Measurements from ENCODE around the gene KCNIP2.
A peak's percentile ranks its signal among the peaks of the same experiment; 100 is the strongest.

Gene KCNIP2

DNA sequence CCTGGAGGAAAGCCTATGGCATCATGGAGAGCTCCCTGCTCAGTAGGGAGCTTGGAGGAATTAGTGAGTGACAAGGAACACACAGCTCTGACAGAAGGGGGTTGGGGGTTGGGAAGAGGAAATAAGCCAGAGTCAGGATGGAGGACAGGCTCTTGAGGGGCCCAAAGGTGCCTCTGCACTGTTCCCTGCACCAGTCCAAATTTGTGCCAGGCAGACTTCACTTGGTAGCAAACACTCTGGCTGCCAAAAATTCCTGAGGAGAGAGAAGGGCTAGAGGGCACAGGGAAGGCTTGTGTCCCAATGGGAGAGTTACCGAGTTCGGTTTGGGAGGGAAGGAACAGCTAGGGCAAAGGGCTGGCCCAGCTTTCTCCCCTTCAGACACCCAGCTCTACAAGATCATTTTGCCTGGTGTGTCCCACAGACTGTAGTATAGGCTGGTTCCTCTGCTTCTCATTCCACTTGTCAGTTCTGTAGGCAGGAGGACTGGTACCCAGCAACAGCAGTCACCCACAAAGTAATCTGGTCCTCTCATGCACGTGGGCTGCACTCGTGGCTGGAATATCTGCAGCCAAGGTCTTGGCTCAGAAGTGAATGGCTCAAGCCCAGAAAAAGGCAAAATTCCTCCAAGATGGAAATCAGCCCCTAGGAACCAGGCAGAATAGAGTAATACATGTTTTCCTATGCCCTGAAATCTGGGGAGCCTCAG is 8.0 kb upstream of the KCNIP2 start:
- DNase-seq: no peak

- DNase-seq: no peak
Measured at GRCh38 chr10:101850749-101851148, 7.1 kb upstream of the KCNIP2 start.

DNA sequence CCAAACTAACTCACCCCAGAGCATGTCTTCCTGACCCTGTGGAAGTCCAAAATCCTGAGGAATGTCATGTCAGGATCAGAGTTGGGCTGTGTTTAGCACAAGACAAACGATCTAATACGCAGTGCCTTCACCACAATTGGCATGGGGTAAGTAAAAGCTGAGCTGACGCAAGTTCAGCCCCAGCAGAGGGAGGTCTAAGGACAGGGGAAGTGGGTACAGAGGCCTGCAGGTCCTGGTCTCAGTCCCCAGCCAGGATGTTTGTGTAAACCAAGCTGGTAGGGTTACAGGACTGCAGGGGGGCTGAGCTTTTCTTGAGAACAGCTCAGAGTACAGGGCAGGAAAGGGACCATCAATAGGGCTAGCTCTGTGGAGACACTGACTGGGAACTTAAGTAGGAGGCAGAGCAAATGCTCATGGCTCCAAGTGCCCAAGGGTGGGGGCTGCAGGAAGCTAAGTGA is 5.3 kb upstream of the KCNIP2 start:
- peak; percentile 29 to 69 for DNase-seq

DNA sequence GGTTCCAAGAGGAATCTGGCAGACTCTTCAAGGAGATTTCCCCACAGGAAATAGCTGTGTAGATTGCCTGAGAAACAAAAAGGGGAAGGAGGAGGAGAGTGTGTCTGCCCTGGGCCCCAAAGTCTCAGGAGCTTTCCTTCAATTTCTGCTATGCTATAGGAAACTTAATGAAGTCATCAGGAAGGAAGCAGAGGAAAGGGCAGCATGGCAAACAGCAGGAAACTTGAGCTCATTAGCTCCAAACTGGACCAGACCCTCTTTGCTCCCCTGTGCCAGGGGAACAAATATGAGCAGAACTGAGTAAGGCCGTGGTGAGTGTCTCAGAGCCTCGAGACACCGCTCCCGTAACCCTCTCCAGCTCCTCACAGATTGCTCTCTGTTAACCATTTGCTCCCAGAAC is 4.8 kb upstream of the KCNIP2 start:
- DNase-seq: peak; percentile 45 to 59

DNA sequence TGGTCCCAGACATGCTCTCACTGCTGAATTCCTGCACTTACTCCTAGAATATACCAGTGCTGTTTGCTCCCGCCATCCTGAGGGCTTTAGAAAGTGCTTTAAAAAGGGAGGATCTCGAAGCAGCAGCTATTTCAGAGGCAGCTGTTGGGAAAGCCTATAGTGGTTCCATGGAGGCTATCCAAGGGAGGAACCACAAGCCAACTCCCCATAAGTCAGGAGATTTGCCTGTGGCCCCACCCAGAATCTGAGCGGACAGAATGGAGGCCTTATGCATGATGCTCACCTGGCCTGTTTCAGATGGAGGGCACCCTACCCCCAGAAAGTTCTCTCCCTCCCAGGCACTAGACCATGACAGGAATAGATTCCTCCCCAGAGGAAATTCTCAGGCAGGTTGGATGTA is 2.3 kb upstream of the KCNIP2 start:
- DNase-seq: no peak

DNA sequence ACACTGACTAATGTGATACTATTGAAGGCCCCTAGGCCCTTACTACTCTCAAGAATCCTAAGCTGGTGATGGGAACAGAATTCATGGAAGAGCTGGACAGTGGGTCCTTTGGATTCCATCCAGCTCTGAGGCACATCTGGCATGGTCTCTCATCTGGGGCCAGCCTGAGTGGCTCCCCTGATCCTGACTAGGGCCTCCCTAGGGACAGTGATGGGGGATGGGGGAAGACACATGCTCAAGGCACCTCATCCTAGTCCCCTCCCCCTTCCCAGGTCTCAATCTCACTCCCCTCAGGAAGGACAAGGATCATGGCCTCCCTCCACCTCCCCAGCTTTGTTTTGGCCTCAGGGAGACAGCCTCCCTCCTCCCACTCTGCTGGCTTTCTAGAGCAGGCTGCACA is 1.8 kb downstream of the KCNIP2 start:
- no peak for DNase-seq

DNA sequence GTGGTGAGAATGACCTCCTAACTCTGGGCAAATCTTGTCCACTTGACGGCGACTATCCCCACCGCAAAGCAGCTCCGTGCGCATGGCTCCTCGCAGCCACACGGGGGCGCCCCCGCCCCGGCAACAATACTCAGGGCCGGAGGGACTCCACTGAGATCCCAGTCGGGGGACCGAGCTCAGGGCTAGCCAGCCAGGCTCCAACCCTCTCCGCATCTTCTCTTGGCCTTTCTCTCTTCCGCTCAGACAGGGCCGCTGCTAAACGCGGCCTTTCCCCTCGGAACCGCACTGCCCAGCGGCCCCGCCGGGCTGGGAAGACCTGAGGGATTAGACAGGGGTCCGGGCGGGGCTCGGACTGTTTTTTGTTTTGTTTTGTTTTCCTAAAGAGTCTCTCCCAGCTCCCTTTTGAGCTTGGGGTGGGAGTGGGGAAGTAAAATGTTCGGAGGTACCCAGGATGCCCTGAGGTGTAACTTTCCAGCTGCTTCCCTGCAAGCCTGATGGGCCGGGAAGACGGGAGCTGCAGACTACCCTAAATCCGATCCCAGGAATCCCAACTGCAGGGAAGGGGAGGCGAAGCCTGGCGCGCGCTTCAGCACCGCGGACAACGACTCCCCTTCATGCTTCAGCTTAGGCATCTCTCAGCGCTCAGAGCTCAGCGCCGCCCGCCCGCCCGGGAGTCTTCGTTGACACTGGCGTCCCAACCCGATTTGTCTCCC is 2.7 kb downstream of the KCNIP2 start:
- peak; percentile 57 to 88 for DNase-seq

- no peak for DNase-seq
Measured at GRCh38 chr10:101840102-101840684, 3.4 kb downstream of the KCNIP2 start.

DNA sequence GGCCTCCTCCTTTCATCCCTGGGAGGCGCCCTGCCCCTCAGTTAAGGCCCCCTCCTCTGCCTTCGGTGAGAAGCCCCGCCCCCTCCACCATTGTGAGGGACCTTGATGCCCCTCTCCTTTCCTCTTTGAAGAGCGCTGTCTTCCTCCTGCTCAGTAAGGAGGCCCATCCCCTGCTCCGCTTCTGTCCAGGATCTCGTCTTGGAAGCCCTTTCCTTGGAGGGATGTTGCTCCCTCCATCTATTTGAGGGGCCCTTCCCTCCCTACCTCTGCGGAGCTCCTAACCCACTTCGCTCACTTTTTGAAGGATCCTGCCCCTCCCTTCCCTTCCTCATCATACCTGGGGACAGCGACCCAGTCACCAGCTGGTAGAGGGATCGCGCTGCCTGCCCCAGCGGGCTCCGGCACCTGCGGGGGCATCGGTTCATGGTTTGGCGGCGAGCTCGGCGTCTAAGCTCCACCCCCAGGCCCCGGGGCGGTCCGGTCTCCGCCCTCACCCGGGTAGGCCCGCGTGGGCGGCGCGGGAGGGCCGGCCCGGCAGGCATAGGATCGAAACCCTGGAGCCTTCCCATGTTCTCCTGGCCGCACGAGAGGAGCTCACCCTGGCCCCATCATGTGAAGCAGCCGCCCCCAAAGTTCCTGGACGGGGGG is 4.1 kb downstream of the KCNIP2 start:
- peak in 1 of 2 donors; percentile 66 for DNase-seq

- no peak for DNase-seq
Measured at GRCh38 chr10:101839002-101839401, 4.6 kb downstream of the KCNIP2 start.

DNA sequence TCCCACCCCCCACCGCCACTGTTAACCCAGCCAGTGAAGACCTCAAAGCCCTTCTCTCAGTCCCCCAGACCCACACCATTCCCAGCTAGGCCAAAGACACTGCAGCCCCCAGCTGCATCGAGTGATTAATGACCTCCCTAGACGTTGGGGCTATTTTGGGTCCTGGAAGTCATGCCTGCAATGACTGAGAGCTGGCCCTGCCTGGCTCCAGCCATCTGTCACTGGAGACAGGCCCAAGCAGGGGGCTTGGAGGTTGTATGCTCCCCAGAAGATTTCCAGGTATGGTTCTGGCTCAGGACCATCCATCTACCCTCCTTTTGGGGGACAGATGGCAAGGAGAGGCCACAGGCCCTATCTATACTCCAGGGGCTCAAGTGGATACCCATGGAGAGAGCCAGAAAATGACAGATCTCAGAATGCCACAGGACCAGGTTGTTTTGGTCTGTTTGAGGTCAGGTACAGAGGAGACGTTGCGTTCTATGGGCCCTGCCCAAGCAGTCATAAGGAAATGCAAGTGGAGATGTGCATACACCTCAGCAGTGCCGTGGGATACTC is 5.1 kb downstream of the KCNIP2 start:
- DNase-seq: no peak

GRCh38 chr10:101837748-101838147 is 5.9 kb downstream of the KCNIP2 start:
- DNase-seq: no peak

DNA sequence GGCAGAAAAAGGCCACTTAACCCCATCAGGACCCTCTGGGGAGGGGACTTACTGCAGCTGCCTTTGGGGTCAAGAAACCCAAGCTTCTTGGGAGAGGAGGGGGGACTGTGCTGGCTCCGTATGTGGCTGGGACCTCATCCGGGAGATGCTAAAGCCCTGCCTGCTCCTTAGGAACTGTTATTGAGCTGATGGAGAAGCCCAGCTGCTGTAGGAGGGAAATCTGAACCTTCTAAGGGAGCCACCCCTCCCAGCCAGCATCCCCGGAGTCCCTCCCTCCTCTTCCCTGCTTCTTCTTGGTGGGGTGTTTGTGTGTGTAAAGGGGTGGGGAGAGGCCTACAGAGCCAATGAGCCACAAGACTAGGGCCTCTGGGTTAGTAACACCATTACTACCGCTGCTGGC is 8.2 kb downstream of the KCNIP2 start:
- DNase-seq: no peak

DNA sequence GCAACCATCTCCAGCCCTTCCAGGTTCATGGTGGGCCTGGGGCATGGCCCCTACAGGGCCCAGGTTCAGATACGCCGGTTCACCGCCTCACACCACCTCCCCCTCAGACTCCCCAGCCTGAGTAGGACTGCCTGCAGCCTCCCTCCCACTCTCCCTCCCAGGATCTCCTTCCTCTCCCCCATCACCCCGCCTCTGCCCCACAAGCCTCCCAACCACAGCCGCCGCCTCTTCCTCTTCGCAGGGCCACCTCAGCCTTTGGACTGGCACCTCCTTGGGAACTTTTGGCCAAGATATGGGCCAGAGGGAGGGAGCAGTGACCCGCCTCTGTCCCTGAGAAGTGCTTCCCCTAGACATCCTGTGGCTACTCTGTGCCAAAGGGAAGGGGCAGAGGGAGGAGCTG is 9.3 kb downstream of the KCNIP2 start:
- peak; percentile 67 for DNase-seq

GRCh38 chr10:101833466-101833865 is 10.1 kb downstream of the KCNIP2 start:
- no peak for DNase-seq

DNA sequence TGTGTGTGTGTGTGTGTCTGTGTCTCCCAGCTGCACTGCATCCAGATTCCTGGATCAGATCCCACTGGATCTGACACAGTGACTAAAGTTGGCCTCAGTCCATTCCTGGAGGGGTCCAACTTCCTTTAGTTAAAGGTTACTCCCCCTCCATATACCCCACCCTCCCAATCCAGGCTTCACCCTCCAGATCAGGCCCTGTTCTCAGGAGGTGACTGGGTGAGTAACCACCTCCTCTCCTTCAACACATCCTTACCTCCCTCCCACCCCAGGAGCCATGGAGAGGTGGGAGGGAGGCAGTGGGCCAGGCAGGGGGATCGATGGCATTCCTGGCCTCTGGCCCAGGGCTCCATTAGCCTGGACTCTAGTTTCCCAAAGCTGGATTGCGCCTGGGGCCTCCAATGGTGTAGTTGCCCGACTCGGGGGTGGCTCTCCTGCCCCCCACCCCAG is 11.3 kb downstream of the KCNIP2 start:
- no peak for DNase-seq

DNA sequence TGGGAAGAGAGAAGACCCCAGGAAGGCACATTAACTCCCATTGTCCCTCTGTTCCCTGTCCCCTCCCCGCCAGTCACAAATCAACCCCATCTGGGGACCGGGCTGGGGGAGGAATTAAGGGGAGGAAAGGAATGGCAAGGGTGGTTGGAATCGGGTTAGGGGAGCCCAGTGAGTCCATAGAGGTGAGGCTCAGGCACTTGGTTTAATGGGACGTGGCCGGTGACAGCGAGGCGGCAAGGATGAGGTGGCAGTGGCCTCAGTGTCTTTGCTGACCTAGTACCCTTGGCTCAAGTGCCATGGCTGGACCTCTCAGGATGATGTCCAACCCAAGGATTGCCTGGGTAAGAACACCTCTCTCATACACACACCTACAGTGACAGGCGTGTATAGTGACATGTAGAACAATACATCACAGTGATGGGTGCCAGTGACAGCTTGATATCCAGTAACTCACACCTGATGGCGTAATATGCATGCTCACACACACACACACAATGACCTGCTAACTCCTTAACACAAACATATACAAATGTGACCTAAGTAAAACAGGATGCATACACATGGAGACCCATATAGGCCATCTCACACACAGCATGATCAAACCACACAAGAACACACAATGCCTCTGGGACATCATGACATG is 12.3 kb downstream of the KCNIP2 start:
- no peak for DNase-seq

GRCh38 chr10:101830322-101831168 is 13.1 kb downstream of the KCNIP2 start:
- peak; percentile 58 to 80 for DNase-seq

GRCh38 chr10:101829561-101830315 is 13.9 kb downstream of the KCNIP2 start:
- no peak for DNase-seq

DNA sequence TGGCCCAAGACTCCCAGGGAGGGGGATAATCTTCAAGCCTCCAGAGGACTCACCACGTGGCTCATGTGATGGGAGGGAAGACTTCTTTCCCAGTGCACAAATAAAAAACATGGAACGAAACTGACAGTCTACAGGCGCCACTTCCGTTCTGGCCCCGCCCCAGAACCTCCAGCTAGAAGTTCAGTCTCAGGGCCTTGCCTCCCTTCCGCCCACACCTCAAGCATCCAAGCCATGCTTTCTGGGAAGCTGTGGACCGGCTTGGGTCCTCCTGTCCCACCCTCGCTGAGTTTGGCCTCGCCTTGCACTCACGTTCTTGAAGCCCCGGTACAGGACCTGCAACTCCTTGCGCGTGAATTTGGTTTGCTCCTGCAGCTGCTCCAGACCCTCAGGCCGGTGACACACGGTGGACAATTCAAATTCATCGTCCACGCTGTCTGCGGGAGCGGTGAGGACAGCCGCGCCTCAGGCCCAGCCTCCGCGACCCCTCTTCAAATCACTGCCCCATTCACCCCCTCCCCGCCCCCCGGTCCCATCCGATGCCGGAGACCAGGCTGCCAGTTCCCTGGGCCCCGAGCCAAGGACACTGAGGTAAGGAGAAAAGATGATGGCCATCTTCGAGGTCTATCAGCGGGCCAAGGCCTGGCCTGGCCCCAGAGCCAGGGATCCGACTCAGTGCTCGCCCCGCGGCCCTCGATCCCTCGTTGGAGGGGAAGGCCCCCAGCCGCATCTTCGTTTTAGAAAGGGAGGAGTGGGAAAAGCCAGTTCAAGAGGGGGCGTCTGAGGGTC is 14.6 kb downstream of the KCNIP2 start:
- DNase-seq: no peak

Data from inflammatory macrophage treated with lipopolysaccharide for 1 hour (primary cell).